HEK293T (cell line): ENCODE measurements around the gene PXDN.

Source experiments
- ARNT ChIP-seq: fragments of 450-650 bp; IDR thresholded peaks from 2 replicates; pipeline ENCODE4 v1.6.1; 2017; ENCODE audit warnings: mild to moderate bottlenecking
- BHLHE40 ChIP-seq: fragments of 450-650 bp; IDR thresholded peaks from 2 replicates; pipeline ENCODE4 v1.6.1; 2016; ENCODE audit warnings: mild to moderate bottlenecking, moderate library complexity, borderline replicate concordance
- FOXA1 ChIP-seq: fragments of 450-650 bp; IDR thresholded peaks from 2 replicates; pipeline ENCODE4 v1.6.1; 2016; ENCODE audit warnings: mild to moderate bottlenecking
- FOXM1 ChIP-seq: fragments of 450-650 bp; IDR thresholded peaks from 2 replicates; pipeline ENCODE4 v1.6.1; 2017; ENCODE audit warnings: mild to moderate bottlenecking, borderline replicate concordance
- L3MBTL2 ChIP-seq: fragments of 450-650 bp; conservative IDR thresholded peaks from 2 replicates; pipeline ENCODE4 v1.6.1; 2016; ENCODE audit warnings: mild to moderate bottlenecking
- SP1 ChIP-seq: fragments of 450-650 bp; IDR thresholded peaks from 2 replicates; pipeline ENCODE4 v1.6.1; 2017
- SUZ12 ChIP-seq: fragments of 450-650 bp; IDR thresholded peaks from 2 replicates; pipeline ENCODE4 v1.6.1; 2016; ENCODE audit warnings: mild to moderate bottlenecking

DNA sequence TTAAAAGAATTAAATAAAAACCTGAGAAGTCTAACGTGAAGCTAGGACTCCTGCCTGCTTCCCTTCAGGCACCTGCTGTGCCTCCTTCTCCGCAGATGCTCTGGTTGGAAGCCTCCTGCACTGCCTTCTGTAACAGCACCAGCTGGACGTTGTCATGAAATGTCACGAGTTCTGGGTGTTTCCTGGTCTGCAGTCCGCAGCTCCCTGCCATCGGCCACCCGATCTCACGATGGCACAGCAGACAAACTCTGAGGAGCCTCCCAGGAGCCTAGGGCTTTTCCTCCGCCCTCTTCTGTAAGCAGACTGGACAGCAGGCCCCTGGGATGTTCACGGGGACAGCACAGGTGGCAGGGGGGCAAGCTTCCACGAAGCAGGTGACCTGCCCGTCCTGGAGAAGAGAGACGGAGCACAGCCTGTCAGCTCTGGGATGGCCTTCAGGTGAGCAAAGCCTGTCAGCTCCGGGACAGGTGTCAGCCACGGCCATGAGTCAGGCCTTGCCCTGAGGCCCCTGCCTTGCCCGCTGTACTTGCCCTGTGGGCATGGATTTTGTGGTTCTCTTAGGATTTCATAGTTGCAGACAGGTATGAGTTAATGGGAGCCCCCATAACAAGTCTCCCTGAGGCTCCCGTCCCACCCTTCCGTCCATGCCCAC lies 110.3 kb downstream of the PXDN start:
- no peak for TF ChIP-seq L3MBTL2
- no peak for TF ChIP-seq ARNT
- TF ChIP-seq SP1, result no peak
- TF ChIP-seq FOXM1, result no peak
- TF ChIP-seq FOXA1, result no peak
- TF ChIP-seq BHLHE40, result no peak
- no peak for TF ChIP-seq SUZ12
